Activated naive CD8-positive, alpha-beta T cell treated with anti-CD3 and anti-CD28 coated beads for 36 hours (primary cell): ENCODE measurements around the gene VPS13D. TPM values are rescaled to one million over a fixed set of nuclear protein-coding genes. Genes with fewer than 3 reads are reported as not detected.
"Not testable (repeated sequence)": the region's sequence is repeated elsewhere in the genome, so short reads cannot be mapped to it uniquely, and the experiment has no call there.

ENCODE experiments used
- DNase-seq: peaks from one replicate; pipeline ENCODE4 v3.0.0; 2021
- H3K27ac Mint-ChIP-seq: one replicate; pipeline ENCODE4 v1.8.0; 2022; ENCODE audit warnings: mild to moderate bottlenecking, moderate library complexity, mixed read lengths
- H3K27me3 Mint-ChIP-seq: one replicate; pipeline ENCODE4 v1.8.0; 2022; ENCODE audit warnings: mild to moderate bottlenecking, mixed read lengths
- H3K36me3 Mint-ChIP-seq: one replicate; pipeline ENCODE4 v1.8.0; 2021; ENCODE audit warnings: mild to moderate bottlenecking, mixed read lengths
- H3K4me1 Mint-ChIP-seq: one replicate; pipeline ENCODE4 v1.8.0; 2021; ENCODE audit warnings: mixed read lengths
- H3K4me3 Mint-ChIP-seq: one replicate; pipeline ENCODE4 v1.8.0; 2022; ENCODE audit warnings: mild to moderate bottlenecking, moderate library complexity, mixed read lengths
- H3K9me3 Mint-ChIP-seq: one replicate; pipeline ENCODE4 v1.8.0; 2022; ENCODE audit warnings: mixed read lengths
- total RNA-seq, 2 experiments: library from RNA; stranded (reverse); gene quantifications; one replicate each; pipeline ENCODE4 v1.2.3, GENCODE V29; 2021

The VPS13D gene
- total RNA-seq, 2 experiments from 2014 or later = 27.7 to 29.1 TPM

GRCh38 chr1:12309783-12310742, 80.2 kb downstream of the VPS13D start:
- no peak overlapping the region for H3K4me3 Mint-ChIP-seq
- H3K27ac Mint-ChIP-seq = no peak overlapping the region
- H3K36me3 Mint-ChIP-seq = peaks cover 33% of the 10 kb centered on the region
- peaks cover 6% of the 10 kb centered on the region for H3K4me1 Mint-ChIP-seq
- no peak for DNase-seq
- H3K9me3 Mint-ChIP-seq = no peaks in the 10 kb centered on the region
- H3K27me3 Mint-ChIP-seq = no peaks in the 10 kb centered on the region

- Mint-ChIP-seq H3K9me3 (no peaks in the 10 kb centered on the region), H3K36me3 (peaks cover 17% of the 10 kb centered on the region), H3K4me1 (peaks cover 8% of the 10 kb centered on the region), H3K27me3 (no peaks in the 10 kb centered on the region), H3K4me3 (no peak overlapping the region), H3K27ac (peak overlapping the region; percentile 23)
- no peak for DNase-seq
Measured at GRCh38 chr1:12314333-12314903, 84.6 kb downstream of the VPS13D start.

GRCh38 chr1:12315146-12315545, 85.3 kb downstream of the VPS13D start:
- H3K4me1 Mint-ChIP-seq = peaks cover 8% of the 10 kb centered on the region
- peaks cover 22% of the 10 kb centered on the region for H3K36me3 Mint-ChIP-seq
- peak overlapping the region; percentile 7 for H3K27ac Mint-ChIP-seq

DNA sequence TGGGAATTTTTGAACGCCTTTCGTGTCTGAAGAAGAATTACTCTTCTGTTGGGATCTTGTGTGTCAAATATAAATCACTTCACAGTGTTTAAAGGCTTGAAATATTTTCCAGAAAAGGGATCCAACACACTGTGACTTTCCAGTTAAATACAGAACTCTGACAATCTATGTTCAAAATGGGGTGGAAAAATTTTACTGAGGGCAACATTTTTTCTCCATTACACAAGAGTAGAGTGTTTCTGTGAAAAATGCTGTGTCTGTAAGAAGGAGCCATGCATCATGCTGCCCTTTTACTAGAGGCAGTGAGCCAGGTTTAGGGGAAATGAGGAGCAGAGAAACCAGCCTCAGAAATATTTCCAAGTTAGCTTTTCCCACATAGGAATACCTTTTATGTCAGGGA, 86.5 kb downstream of the VPS13D start:
- no peaks in the 10 kb centered on the region for H3K27me3 Mint-ChIP-seq
- H3K4me3 Mint-ChIP-seq = no peak overlapping the region
- no peaks in the 10 kb centered on the region for H3K9me3 Mint-ChIP-seq
- no peak overlapping the region for H3K27ac Mint-ChIP-seq
- DNase-seq = no peak
- peaks cover 12% of the 10 kb centered on the region for H3K4me1 Mint-ChIP-seq
- peaks cover 22% of the 10 kb centered on the region for H3K36me3 Mint-ChIP-seq

More at GRCh38 chr1:12315146-12315545, 85.3 kb downstream of the VPS13D start:
- no peaks in the 10 kb centered on the region for H3K9me3 Mint-ChIP-seq
- no peak for DNase-seq
- H3K4me3 Mint-ChIP-seq = no peak overlapping the region
- no peaks in the 10 kb centered on the region for H3K27me3 Mint-ChIP-seq

- DNase-seq = no peak
- Mint-ChIP-seq H3K27me3 (no peaks in the 10 kb centered on the region), H3K4me3 (no peak overlapping the region), H3K4me1 (peaks cover 4% of the 10 kb centered on the region), H3K27ac (no peak overlapping the region), H3K9me3 (no peaks in the 10 kb centered on the region), H3K36me3 (peaks cover 28% of the 10 kb centered on the region)
Measured at GRCh38 chr1:12320486-12320885, 90.7 kb downstream of the VPS13D start.

GRCh38 chr1:12324423-12324822, 94.6 kb downstream of the VPS13D start:
- DNase-seq = no peak
- H3K4me3 Mint-ChIP-seq = no peak overlapping the region
- no peak overlapping the region for H3K27ac Mint-ChIP-seq
- H3K27me3 Mint-ChIP-seq = no peaks in the 10 kb centered on the region
- peaks cover 11% of the 10 kb centered on the region for H3K4me1 Mint-ChIP-seq
- peaks cover 29% of the 10 kb centered on the region for H3K36me3 Mint-ChIP-seq
- H3K9me3 Mint-ChIP-seq = no peaks in the 10 kb centered on the region

- H3K36me3 Mint-ChIP-seq = peaks cover 24% of the 10 kb centered on the region
- DNase-seq, H3K9me3 Mint-ChIP-seq, H3K27me3 Mint-ChIP-seq, H3K27ac Mint-ChIP-seq, H3K4me3 Mint-ChIP-seq: not testable (repeated sequence)
- peaks cover 11% of the 10 kb centered on the region for H3K4me1 Mint-ChIP-seq
Measured at GRCh38 chr1:12324973-12325372, 95.1 kb downstream of the VPS13D start.

DNA sequence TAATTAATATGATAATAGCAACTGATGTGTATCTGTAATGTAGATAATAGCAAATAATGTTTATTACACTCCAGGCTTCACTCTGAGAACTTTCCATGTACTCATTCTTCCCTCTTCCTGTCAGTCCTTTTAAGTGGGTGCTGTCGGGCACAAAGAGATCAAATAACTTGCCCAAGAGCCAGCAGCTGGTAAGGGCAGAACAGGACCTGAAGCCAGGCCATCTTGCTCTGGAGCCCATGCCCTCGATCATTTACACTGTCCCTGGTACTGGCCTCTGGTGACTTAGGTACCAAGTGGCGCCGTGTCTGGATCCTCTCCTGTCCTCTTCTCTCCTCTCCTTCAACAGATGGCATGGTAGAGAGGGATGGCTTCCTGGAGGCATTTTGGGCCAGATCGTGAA, 97.2 kb downstream of the VPS13D start:
- Mint-ChIP-seq H3K4me1 (peaks cover 7% of the 10 kb centered on the region), H3K27ac (peak overlapping the region; percentile 69), H3K4me3 (no peak overlapping the region), H3K36me3 (peaks cover 24% of the 10 kb centered on the region), H3K27me3 (no peaks in the 10 kb centered on the region), H3K9me3 (no peaks in the 10 kb centered on the region)
- DNase-seq = no peak

GRCh38 chr1:12327566-12327965, 97.7 kb downstream of the VPS13D start:
- Mint-ChIP-seq H3K4me3 (no peak overlapping the region), H3K4me1 (peaks cover 7% of the 10 kb centered on the region), H3K9me3 (no peaks in the 10 kb centered on the region), H3K27me3 (no peaks in the 10 kb centered on the region), H3K27ac (no peak overlapping the region), H3K36me3 (peaks cover 20% of the 10 kb centered on the region)
- DNase-seq = no peak

GRCh38 chr1:12333036-12333785, 103.4 kb downstream of the VPS13D start:
- Mint-ChIP-seq H3K27ac (no peak overlapping the region), H3K4me1 (peaks cover 3% of the 10 kb centered on the region), H3K27me3 (no peaks in the 10 kb centered on the region), H3K4me3 (no peak overlapping the region), H3K9me3 (no peaks in the 10 kb centered on the region), H3K36me3 (peaks cover 18% of the 10 kb centered on the region)
- no peak for DNase-seq

- DNase-seq = no peak
- H3K4me1 Mint-ChIP-seq = peaks cover 19% of the 10 kb centered on the region
- no peak overlapping the region for H3K27ac Mint-ChIP-seq
- H3K27me3 Mint-ChIP-seq = no peaks in the 10 kb centered on the region
- no peak overlapping the region for H3K4me3 Mint-ChIP-seq
- H3K36me3 Mint-ChIP-seq = peaks cover 18% of the 10 kb centered on the region
- H3K9me3 Mint-ChIP-seq = no peaks in the 10 kb centered on the region
Measured at GRCh38 chr1:12335815-12336214, 106.0 kb downstream of the VPS13D start.

GRCh38 chr1:12336413-12336812, 106.6 kb downstream of the VPS13D start:
- no peak for DNase-seq
- Mint-ChIP-seq H3K27me3 (no peaks in the 10 kb centered on the region), H3K4me3 (no peak overlapping the region), H3K4me1 (peaks cover 24% of the 10 kb centered on the region), H3K27ac (no peak overlapping the region), H3K36me3 (peaks cover 18% of the 10 kb centered on the region), H3K9me3 (no peaks in the 10 kb centered on the region)

GRCh38 chr1:12338017-12338416, 108.2 kb downstream of the VPS13D start:
- no peak overlapping the region for H3K4me3 Mint-ChIP-seq
- DNase-seq = no peak
- H3K9me3 Mint-ChIP-seq = no peaks in the 10 kb centered on the region
- peaks cover 31% of the 10 kb centered on the region for H3K36me3 Mint-ChIP-seq
- H3K27me3 Mint-ChIP-seq = no peaks in the 10 kb centered on the region
- peaks cover 38% of the 10 kb centered on the region for H3K4me1 Mint-ChIP-seq
- no peak overlapping the region for H3K27ac Mint-ChIP-seq

DNA sequence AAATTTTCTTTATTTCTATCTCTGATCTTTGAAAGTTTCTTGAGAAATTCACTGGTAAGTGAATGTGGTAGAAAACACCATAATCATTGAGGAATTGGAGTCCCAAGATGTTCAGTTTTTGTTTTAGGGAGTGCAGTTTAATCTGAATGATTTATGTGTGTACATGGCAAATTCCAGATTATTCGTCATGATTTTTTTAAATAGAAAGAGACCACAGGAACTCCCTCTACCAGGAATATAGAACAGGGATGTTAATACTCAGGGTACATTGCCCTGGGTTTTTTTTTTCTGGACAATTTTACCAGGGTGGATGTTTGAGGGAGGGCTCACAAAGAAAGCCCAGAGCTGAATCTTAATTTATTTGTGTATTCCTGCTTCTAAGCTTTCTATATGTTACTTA, 109.0 kb downstream of the VPS13D start:
- no peak for DNase-seq
- Mint-ChIP-seq H3K27me3 (no peaks in the 10 kb centered on the region), H3K4me3 (no peak overlapping the region), H3K27ac (no peak overlapping the region), H3K9me3 (no peaks in the 10 kb centered on the region), H3K4me1 (peaks cover 41% of the 10 kb centered on the region), H3K36me3 (peaks cover 34% of the 10 kb centered on the region)

- DNase-seq = no peak
- Mint-ChIP-seq H3K27ac (no peak overlapping the region), H3K27me3 (no peaks in the 10 kb centered on the region), H3K36me3 (peaks cover 31% of the 10 kb centered on the region), H3K4me3 (no peak overlapping the region), H3K4me1 (peaks cover 46% of the 10 kb centered on the region), H3K9me3 (no peaks in the 10 kb centered on the region)
Measured at GRCh38 chr1:12339396-12339795, 109.6 kb downstream of the VPS13D start.
